ENCODE measurements around the gene INS. TPM values are rescaled to one million over a fixed set of nuclear protein-coding genes. Genes with fewer than 3 reads are reported as not detected.
A peak's percentile ranks its signal among the peaks of the same experiment; 100 is the strongest.

INS gene
- total RNA-seq, 1 experiment from 2014 or later, result not detected

- DNase-seq (ENCODE audit: low spot score), result no peak
- BruUV-seq (replicated peaks), result no TSS peak
- intact Hi-C loops (cut with micrococcal nuclease; ENCODE audit: unreplicated experiment), result no loop called here
- CTCF ChIA-PET, result no interaction called here
- Histone ChIP-seq H3K4me3 (ENCODE audit: low read depth, low read length, poor library complexity, severe bottlenecking) (no peak overlapping the region), H3K27me3 (replicated peaks; ENCODE audit: insufficient read depth, low read depth, low read length, poor library complexity) (no peaks in the 10 kb centered on the region), H3K27ac (ENCODE audit: low read depth, low read length, poor library complexity, severe bottlenecking) (no peak overlapping the region), H3K9me3 (ENCODE audit: low read depth, low read length, poor library complexity, severe bottlenecking) (no peaks in the 10 kb centered on the region), H3K36me3 (ENCODE audit: insufficient read depth, low read length, poor library complexity, severe bottlenecking) (no peaks in the 10 kb centered on the region), H3K4me1 (ENCODE audit: insufficient read depth, low read length, poor library complexity, severe bottlenecking) (no peaks in the 10 kb centered on the region)
- TF ChIP-seq EZH2 (IDR thresholded peaks at IDR 0.05; ENCODE audit: borderline replicate concordance, low read depth, low read length, poor library complexity, severe bottlenecking) (no peak), CTCF (conservative IDR thresholded peaks at IDR 0.05; ENCODE audit: low read depth, low read length) (peak; percentile 47)
- POLR2A ChIA-PET (ENCODE audit: low non-redundant PET), result no interaction called here
These were observed 12.2 kb upstream of the INS start for GRCh38 chr11:2173150-2173693.

- Histone ChIP-seq H3K4me3 (ENCODE audit: low read depth, low read length, poor library complexity, severe bottlenecking) (no peak overlapping the region), H3K27me3 (replicated peaks; ENCODE audit: insufficient read depth, low read depth, low read length, poor library complexity) (no peaks in the 10 kb centered on the region), H3K36me3 (ENCODE audit: insufficient read depth, low read length, poor library complexity, severe bottlenecking) (no peaks in the 10 kb centered on the region), H3K27ac (ENCODE audit: low read depth, low read length, poor library complexity, severe bottlenecking) (no peak overlapping the region), H3K4me1 (ENCODE audit: insufficient read depth, low read length, poor library complexity, severe bottlenecking) (no peaks in the 10 kb centered on the region), H3K9me3 (ENCODE audit: low read depth, low read length, poor library complexity, severe bottlenecking) (no peaks in the 10 kb centered on the region)
- intact Hi-C loops (cut with micrococcal nuclease; ENCODE audit: unreplicated experiment), result no loop called here
- DNase-seq (ENCODE audit: low spot score), result no peak
- ChIA-PET CTCF (no interaction called here), POLR2A (ENCODE audit: low non-redundant PET) (no interaction called here)
- BruUV-seq (replicated peaks), result no TSS peak
- no peak for TF ChIP-seq CTCF (conservative IDR thresholded peaks at IDR 0.05; ENCODE audit: low read depth, low read length)
- TF ChIP-seq EZH2 (IDR thresholded peaks at IDR 0.05; ENCODE audit: borderline replicate concordance, low read depth, low read length, poor library complexity, severe bottlenecking), result no peak
These were observed 11.7 kb upstream of the INS start for GRCh38 chr11:2172676-2173075.

- ChIA-PET POLR2A (ENCODE audit: low non-redundant PET) (no interaction called here), CTCF (no interaction called here)
- Histone ChIP-seq H3K27me3 (replicated peaks; ENCODE audit: insufficient read depth, low read depth, low read length, poor library complexity) (no peaks in the 10 kb centered on the region), H3K36me3 (ENCODE audit: insufficient read depth, low read length, poor library complexity, severe bottlenecking) (no peaks in the 10 kb centered on the region), H3K4me3 (ENCODE audit: low read depth, low read length, poor library complexity, severe bottlenecking) (no peak within 1 kb of the TSS), H3K4me1 (ENCODE audit: insufficient read depth, low read length, poor library complexity, severe bottlenecking) (no peaks in the 10 kb centered on the region), H3K27ac (ENCODE audit: low read depth, low read length, poor library complexity, severe bottlenecking) (no peak within 1 kb of the TSS), H3K9me3 (ENCODE audit: low read depth, low read length, poor library complexity, severe bottlenecking) (no peaks in the 10 kb centered on the region)
- intact Hi-C loops (cut with micrococcal nuclease; ENCODE audit: unreplicated experiment), result no loop called here
- TF ChIP-seq CTCF (conservative IDR thresholded peaks at IDR 0.05; ENCODE audit: low read depth, low read length) (no peak), EZH2 (IDR thresholded peaks at IDR 0.05; ENCODE audit: borderline replicate concordance, low read depth, low read length, poor library complexity, severe bottlenecking) (no peak)
- no peak for DNase-seq (ENCODE audit: low spot score)
- no TSS peak for BruUV-seq (replicated peaks)
These were observed 10.6 kb upstream of the INS start, which contains the start of gene TH for GRCh38 chr11:2171591-2172003. TSS of gene TH (minus strand) at chr11:2171815. CDS start at chr11:2171786, 29 bp downstream.
